Measurements from ENCODE around the gene VTI1A. TPM values are rescaled to one million over a fixed set of nuclear protein-coding genes. Genes with fewer than 3 reads are reported as not detected.

The VTI1A gene
- total RNA-seq, 1 donor from 2014 or later, result 39.9 TPM

GRCh38 chr10:112821663-112822062, 374.6 kb downstream of the VTI1A start:
- H3K27me3 Mint-ChIP-seq (ENCODE audit: insufficient read depth), result no peaks in the 10 kb centered on the region

GRCh38 chr10:112823007-112823406, 376.0 kb downstream of the VTI1A start:
- no peak for DNase-seq (ENCODE audit: low spot score)
- Mint-ChIP-seq H3K4me1 (ENCODE audit: low read depth) (no peaks in the 10 kb centered on the region), H3K27me3 (ENCODE audit: insufficient read depth) (no peaks in the 10 kb centered on the region), H3K27ac (no peak overlapping the region), H3K4me3 (no peak overlapping the region), H3K9me3 (no peaks in the 10 kb centered on the region), H3K36me3 (ENCODE audit: low read depth) (no peaks in the 10 kb centered on the region)
- intact Hi-C loops (cut with micrococcal nuclease), result no loop called here

More at GRCh38 chr10:112821663-112822062, 374.6 kb downstream of the VTI1A start:
- H3K36me3 Mint-ChIP-seq (ENCODE audit: low read depth), result no peaks in the 10 kb centered on the region
- no peak overlapping the region for H3K27ac Mint-ChIP-seq
- DNase-seq (ENCODE audit: low spot score), result no peak
- H3K4me1 Mint-ChIP-seq (ENCODE audit: low read depth), result no peaks in the 10 kb centered on the region
- intact Hi-C loops (cut with micrococcal nuclease), result no loop called here
- no peak overlapping the region for H3K4me3 Mint-ChIP-seq
- H3K9me3 Mint-ChIP-seq, result no peaks in the 10 kb centered on the region

- H3K36me3 Mint-ChIP-seq (ENCODE audit: low read depth), result no peaks in the 10 kb centered on the region
- DNase-seq (ENCODE audit: low spot score), result no peak
- no peaks in the 10 kb centered on the region for H3K27me3 Mint-ChIP-seq (ENCODE audit: insufficient read depth)
- intact Hi-C loops (cut with micrococcal nuclease), result no loop called here
- H3K4me1 Mint-ChIP-seq (ENCODE audit: low read depth), result no peaks in the 10 kb centered on the region
- H3K27ac Mint-ChIP-seq, result no peak overlapping the region
- H3K9me3 Mint-ChIP-seq, result no peaks in the 10 kb centered on the region
- no peak overlapping the region for H3K4me3 Mint-ChIP-seq
Measured at GRCh38 chr10:112823604-112824003, 376.6 kb downstream of the VTI1A start.

DNA sequence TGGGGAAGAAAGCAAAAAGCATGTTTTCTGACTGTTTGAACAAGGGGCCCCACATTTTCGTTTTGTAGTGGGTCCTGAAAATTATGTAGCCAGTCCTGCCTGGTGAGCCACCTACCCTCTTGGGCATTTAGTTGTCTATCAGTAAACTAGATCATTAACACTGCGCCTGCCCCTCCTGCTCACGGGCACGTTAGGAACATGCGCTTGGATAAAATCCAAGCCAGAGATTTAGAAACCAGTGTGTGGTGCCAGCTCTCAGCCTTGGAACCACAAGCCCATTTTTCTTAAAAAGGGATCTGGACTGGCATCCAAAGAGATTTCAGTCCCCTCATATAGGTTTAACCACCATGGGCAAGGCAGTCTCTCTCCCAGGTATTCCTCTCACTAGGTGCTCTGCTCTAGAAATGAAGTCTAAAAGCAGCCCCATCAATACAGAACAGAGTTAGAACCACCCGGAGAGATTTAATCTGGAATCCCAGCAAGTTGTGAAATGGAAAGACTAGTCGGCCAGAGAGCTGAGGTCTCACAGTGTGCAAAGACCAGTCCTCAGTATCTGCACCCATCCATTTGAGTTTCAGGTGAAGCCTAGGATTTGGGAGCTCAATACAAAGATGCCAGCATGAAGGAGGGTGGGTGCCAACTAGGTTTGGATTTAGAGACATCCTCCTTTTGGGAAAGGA, 379.1 kb downstream of the VTI1A start:
- no peaks in the 10 kb centered on the region for H3K36me3 Mint-ChIP-seq (ENCODE audit: low read depth)
- H3K27ac Mint-ChIP-seq, result no peak overlapping the region
- no peaks in the 10 kb centered on the region for H3K9me3 Mint-ChIP-seq
- H3K4me1 Mint-ChIP-seq (ENCODE audit: low read depth), result no peaks in the 10 kb centered on the region
- no peak for DNase-seq (ENCODE audit: low spot score)
- H3K4me3 Mint-ChIP-seq, result no peak overlapping the region
- H3K27me3 Mint-ChIP-seq (ENCODE audit: insufficient read depth), result no peaks in the 10 kb centered on the region
- intact Hi-C loops (cut with micrococcal nuclease), result no loop called here

- Mint-ChIP-seq H3K27me3 (ENCODE audit: insufficient read depth) (no peaks in the 10 kb centered on the region), H3K4me3 (no peak overlapping the region), H3K36me3 (ENCODE audit: low read depth) (no peaks in the 10 kb centered on the region), H3K27ac (no peak overlapping the region), H3K9me3 (no peaks in the 10 kb centered on the region), H3K4me1 (ENCODE audit: low read depth) (no peaks in the 10 kb centered on the region)
- intact Hi-C loops (cut with micrococcal nuclease), result no loop called here
- DNase-seq (ENCODE audit: low spot score), result no peak
Measured at GRCh38 chr10:112827086-112827485, 380.1 kb downstream of the VTI1A start.

- no peaks in the 10 kb centered on the region for H3K4me1 Mint-ChIP-seq (ENCODE audit: low read depth)
- intact Hi-C loops (cut with micrococcal nuclease), result no loop called here
- no peak overlapping the region for H3K27ac Mint-ChIP-seq
- DNase-seq (ENCODE audit: low spot score), result no peak
- H3K4me3 Mint-ChIP-seq, result no peak overlapping the region
- no peaks in the 10 kb centered on the region for H3K36me3 Mint-ChIP-seq (ENCODE audit: low read depth)
- H3K9me3 Mint-ChIP-seq, result no peaks in the 10 kb centered on the region
- no peaks in the 10 kb centered on the region for H3K27me3 Mint-ChIP-seq (ENCODE audit: insufficient read depth)
Measured at GRCh38 chr10:112827951-112828350, 380.9 kb downstream of the VTI1A start.

DNA sequence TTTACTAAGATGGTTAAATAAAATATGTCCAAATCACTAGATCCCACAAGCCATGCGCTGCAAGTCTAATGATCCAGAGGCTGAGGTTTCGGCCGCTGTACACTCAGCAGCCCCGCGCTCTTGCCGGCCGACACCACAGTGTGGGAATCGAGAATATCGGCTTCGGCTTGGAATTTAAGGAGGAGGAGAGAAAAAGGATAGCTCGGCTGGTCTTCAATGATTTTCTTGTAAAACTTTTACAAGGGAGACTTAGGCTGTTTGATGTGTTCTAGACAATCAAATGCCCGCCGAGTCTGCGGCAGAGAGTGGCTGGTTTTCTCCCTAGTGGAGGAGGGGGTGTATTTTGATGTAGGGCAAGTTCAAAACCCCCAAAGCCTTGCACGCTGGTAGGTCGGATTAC, 384.8 kb downstream of the VTI1A start:
- DNase-seq (ENCODE audit: low spot score), result no peak
- intact Hi-C loops (cut with micrococcal nuclease), result no loop called here
- H3K4me1 Mint-ChIP-seq (ENCODE audit: low read depth), result no peaks in the 10 kb centered on the region

GRCh38 chr10:112832361-112832878, 385.4 kb downstream of the VTI1A start:
- H3K4me1 Mint-ChIP-seq (ENCODE audit: low read depth), result no peaks in the 10 kb centered on the region
- H3K36me3 Mint-ChIP-seq (ENCODE audit: low read depth), result no peaks in the 10 kb centered on the region
- intact Hi-C loops (cut with micrococcal nuclease), result no loop called here
- H3K4me3 Mint-ChIP-seq, result no peak overlapping the region
- no peak for DNase-seq (ENCODE audit: low spot score)
- H3K27me3 Mint-ChIP-seq (ENCODE audit: insufficient read depth), result peaks cover 4% of the 10 kb centered on the region
- H3K27ac Mint-ChIP-seq, result no peak overlapping the region
- H3K9me3 Mint-ChIP-seq, result no peaks in the 10 kb centered on the region

More for the DNA sequence above, 384.8 kb downstream of the VTI1A start:
- Mint-ChIP-seq H3K36me3 (ENCODE audit: low read depth) (no peaks in the 10 kb centered on the region), H3K9me3 (no peaks in the 10 kb centered on the region), H3K27ac (no peak overlapping the region), H3K27me3 (ENCODE audit: insufficient read depth) (peaks cover 4% of the 10 kb centered on the region), H3K4me3 (no peak overlapping the region)

GRCh38 chr10:112832959-112833358, 385.9 kb downstream of the VTI1A start:
- DNase-seq (ENCODE audit: low spot score), result no peak
- Mint-ChIP-seq H3K4me1 (ENCODE audit: low read depth) (no peaks in the 10 kb centered on the region), H3K27me3 (ENCODE audit: insufficient read depth) (peaks cover 4% of the 10 kb centered on the region), H3K9me3 (no peaks in the 10 kb centered on the region), H3K36me3 (ENCODE audit: low read depth) (no peaks in the 10 kb centered on the region), H3K4me3 (no peak overlapping the region), H3K27ac (no peak overlapping the region)
- intact Hi-C loops (cut with micrococcal nuclease), result no loop called here

DNA sequence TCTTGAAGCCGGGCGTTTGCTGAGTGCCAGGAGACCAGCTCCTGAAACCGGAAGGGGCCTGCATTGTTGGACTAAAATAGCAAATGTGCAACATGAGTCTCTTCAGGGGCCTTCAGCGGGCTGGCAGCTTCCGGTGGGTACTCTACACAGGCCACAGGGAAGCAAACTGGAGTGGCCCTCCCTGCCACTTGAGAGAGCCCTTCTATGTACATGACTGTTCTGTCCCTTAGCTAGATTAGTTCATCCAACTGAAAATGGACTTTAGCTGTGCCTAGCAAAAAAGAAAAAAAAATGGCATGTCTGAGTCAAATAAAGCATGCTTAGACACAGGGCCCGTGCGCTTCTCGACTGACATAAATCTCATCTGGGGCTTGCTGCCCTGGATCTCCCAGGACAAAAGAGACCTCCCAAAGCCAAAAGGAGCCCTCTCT, 387.8 kb downstream of the VTI1A start:
- no peak overlapping the region for H3K4me3 Mint-ChIP-seq
- H3K27ac Mint-ChIP-seq, result no peak overlapping the region
- H3K36me3 Mint-ChIP-seq (ENCODE audit: low read depth), result no peaks in the 10 kb centered on the region
- no peak for DNase-seq (ENCODE audit: low spot score)
- no peaks in the 10 kb centered on the region for H3K4me1 Mint-ChIP-seq (ENCODE audit: low read depth)
- H3K9me3 Mint-ChIP-seq, result no peaks in the 10 kb centered on the region
- peaks cover 4% of the 10 kb centered on the region for H3K27me3 Mint-ChIP-seq (ENCODE audit: insufficient read depth)
- intact Hi-C loops (cut with micrococcal nuclease), result no loop called here

- intact Hi-C loops (cut with micrococcal nuclease), result no loop called here
- Mint-ChIP-seq H3K27ac (no peak overlapping the region), H3K36me3 (ENCODE audit: low read depth) (no peaks in the 10 kb centered on the region), H3K27me3 (ENCODE audit: insufficient read depth) (peaks cover 4% of the 10 kb centered on the region), H3K4me3 (no peak overlapping the region), H3K9me3 (no peaks in the 10 kb centered on the region), H3K4me1 (ENCODE audit: low read depth) (no peaks in the 10 kb centered on the region)
- DNase-seq (ENCODE audit: low spot score), result no peak
Measured at GRCh38 chr10:112835217-112835715, 388.3 kb downstream of the VTI1A start.

DNA sequence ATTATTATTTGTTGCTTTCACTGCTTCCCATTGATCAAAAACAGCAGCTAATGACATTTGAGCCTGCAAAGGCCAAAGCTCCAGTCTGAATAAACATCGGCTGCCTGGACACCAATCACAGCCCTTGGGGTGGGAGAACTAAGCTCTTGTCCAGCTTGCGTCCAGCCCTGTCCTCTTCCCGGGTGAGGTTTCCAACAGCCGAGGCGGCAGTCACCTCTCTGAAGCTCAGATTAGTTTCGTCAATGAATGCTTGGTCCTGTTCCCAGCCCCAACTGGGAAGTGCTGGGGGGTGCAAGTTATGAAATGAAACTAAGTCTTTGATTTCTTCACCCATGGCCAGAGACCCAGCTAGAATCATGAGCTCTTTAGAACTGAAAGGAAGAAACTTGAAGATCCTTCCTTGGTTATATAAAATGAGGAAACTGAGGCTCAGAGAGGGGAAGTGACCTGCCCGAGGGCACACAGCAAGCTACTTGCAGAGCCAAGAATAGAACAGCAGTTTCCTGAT, 389.0 kb downstream of the VTI1A start:
- Mint-ChIP-seq H3K36me3 (ENCODE audit: low read depth) (no peaks in the 10 kb centered on the region), H3K4me1 (ENCODE audit: low read depth) (no peaks in the 10 kb centered on the region), H3K9me3 (no peaks in the 10 kb centered on the region), H3K27ac (no peak overlapping the region), H3K4me3 (no peak overlapping the region), H3K27me3 (ENCODE audit: insufficient read depth) (peaks cover 4% of the 10 kb centered on the region)
- DNase-seq (ENCODE audit: low spot score), result no peak
- intact Hi-C loops (cut with micrococcal nuclease), result no loop called here

GRCh38 chr10:112838784-112839481, 391.9 kb downstream of the VTI1A start:
- no peaks in the 10 kb centered on the region for H3K27me3 Mint-ChIP-seq (ENCODE audit: insufficient read depth)
- DNase-seq (ENCODE audit: low spot score), result no peak
- no peak overlapping the region for H3K27ac Mint-ChIP-seq
- H3K9me3 Mint-ChIP-seq, result no peaks in the 10 kb centered on the region
- intact Hi-C loops (cut with micrococcal nuclease), result no loop called here
- no peak overlapping the region for H3K4me3 Mint-ChIP-seq
- no peaks in the 10 kb centered on the region for H3K4me1 Mint-ChIP-seq (ENCODE audit: low read depth)
- H3K36me3 Mint-ChIP-seq (ENCODE audit: low read depth), result no peaks in the 10 kb centered on the region

All from activated T-helper 1 cell treated with anti-CD3 and anti-CD28 coated beads, Interleukin-12 subunit alpha, Interleukin-12 subunit beta, Interleukin-2, Interleukin-4 antibody, amounts not matched to agents 30 ng/mL and 10 ng/mL and 1 ng/mL, durations not matched to agents 14 hours and 24 hours and 36 hours (primary cell).